ENCODE measurements around the gene FAM184A. TPM values are rescaled to one million over a fixed set of nuclear protein-coding genes. Genes with fewer than 3 reads are reported as not detected.

FAM184A gene
- total and polyA plus RNA-seq, 2 experiments from 2014 or later, result 13.7 to 18.6 TPM

- H3K36me3 ChIP-seq (ENCODE audit: insufficient read depth), result no peaks in the 10 kb centered on the region
- DNase-seq (ENCODE audit: low spot score), result no peak
- Mint-ChIP-seq H3K4me3 (no peak overlapping the region), H3K27me3 (ENCODE audit: insufficient read depth, low read depth, poor library complexity) (peaks cover 7% of the 10 kb centered on the region), H3K9me3 (peaks cover 5% of the 10 kb centered on the region; the same call in 2 of the 3 replicates), H3K4me1 (peaks cover 20% of the 10 kb centered on the region), H3K36me3 (ENCODE audit: low read depth) (no peaks in the 10 kb centered on the region), H3K27ac (no peak overlapping the region)
- no peak for ATAC-seq
- no peak overlapping the region for H2AFZ ChIP-seq
- no peaks in the 10 kb centered on the region for H3F3A ChIP-seq (replicated peaks; ENCODE audit: low read depth)
- 0 out of 2 replicates have a peak, but pooled peaks cover 3% of the 10 kb centered on the region for H3K27me3 ChIP-seq (ENCODE audit: insufficient read depth)
- no peak overlapping the region for H3K27ac ChIP-seq (ENCODE audit: low read depth)
- H4K20me1 ChIP-seq (replicated peaks; ENCODE audit: insufficient read depth), result no peaks in the 10 kb centered on the region
- H3K4me1 ChIP-seq (ENCODE audit: insufficient read depth), result peaks cover 15% of the 10 kb centered on the region
- H3K9me2 ChIP-seq (ENCODE audit: insufficient read depth), result no peaks in the 10 kb centered on the region
- no peak overlapping the region for H3K4me2 ChIP-seq
- H3K4me3 ChIP-seq, result no peak overlapping the region
- H3K79me2 ChIP-seq (replicated peaks; ENCODE audit: insufficient read depth), result no peaks in the 10 kb centered on the region
- TF ChIP-seq CREB1 (CRISPR knock-in tag; IDR thresholded peaks at IDR 0.05; ENCODE audit: low read depth) (no peak), STAT1 (IDR thresholded peaks at IDR 0.05; ENCODE audit: unreplicated experiment) (no peak), ZNF114 (CRISPR knock-in tag; IDR thresholded peaks at IDR 0.05) (no peak), POLR2AphosphoS5 (IDR thresholded peaks at IDR 0.05; ENCODE audit: low read depth) (no peak), REST (IDR thresholded peaks at IDR 0.05; ENCODE audit: unreplicated experiment) (no peak), EZH2phosphoT487 (IDR thresholded peaks at IDR 0.05; ENCODE audit: unreplicated experiment) (no peak), CTCF (conservative IDR thresholded peaks at IDR 0.05; ENCODE audit: low read depth in 2 of 2) (no peak), ZNF331 (CRISPR knock-in tag; IDR thresholded peaks at IDR 0.05; ENCODE audit: low read depth) (no peak), ETS1 (IDR thresholded peaks at IDR 0.05) (no peak), EZH2 (IDR thresholded peaks at IDR 0.05; ENCODE audit: low read depth, unreplicated experiment) (no peak), NANOG (IDR thresholded peaks at IDR 0.05; ENCODE audit: borderline replicate concordance) (no peak)
Observed at GRCh38 chr6:119121367-119121766, 42.9 kb upstream of the FAM184A start.

Data from GM23338 (cell line).